Peyer's patch (tissue), 4 donors: ENCODE results near the gene GRIA3.

Source experiments
- POLR2A ChIP-seq, 2 donors: fragments of 450-650 bp; IDR thresholded peaks; one replicate each; pipeline ENCODE4 v1.5.1; 2017; ENCODE audit warnings: antibody characterized with exemption in 2 of 2, mild to moderate bottlenecking in 2 of 2, moderate library complexity in 2 of 2
- TF ChIP-seq, protein P1 (sequence below), 6 experiments: fragments of 450-650 bp in 4 of 6; fragments of 200-600 bp in 2 of 6; sonication (generic) in 1 of 6; IDR thresholded peaks; one replicate each; pipeline ENCODE4 v1.5.1; 2017 to 2019; ENCODE audit warnings: antibody characterized with exemption in 6 of 6, mild to moderate bottlenecking in 3 of 6, moderate library complexity in 1 of 6

DNA sequence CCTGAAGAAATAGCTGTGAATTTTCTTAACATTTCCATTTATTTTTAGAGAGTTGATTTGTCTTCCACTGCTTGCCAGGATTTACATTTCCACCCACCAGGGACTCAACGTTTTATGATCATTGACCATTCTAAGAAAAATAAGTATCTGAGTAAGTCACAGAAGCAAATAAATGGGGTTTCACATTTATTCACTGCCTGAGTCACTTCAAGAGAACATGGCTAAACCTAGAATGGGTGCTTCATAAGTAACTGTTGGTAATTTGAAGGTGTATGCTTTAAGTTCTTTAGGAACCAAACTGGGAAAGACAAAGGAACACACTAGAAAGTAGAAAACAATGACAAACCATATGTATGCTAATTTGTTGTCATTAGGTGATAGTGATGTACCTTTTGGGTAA is 43.2 kb upstream of the GRIA3 start:
- TF ChIP-seq, protein P1, sequence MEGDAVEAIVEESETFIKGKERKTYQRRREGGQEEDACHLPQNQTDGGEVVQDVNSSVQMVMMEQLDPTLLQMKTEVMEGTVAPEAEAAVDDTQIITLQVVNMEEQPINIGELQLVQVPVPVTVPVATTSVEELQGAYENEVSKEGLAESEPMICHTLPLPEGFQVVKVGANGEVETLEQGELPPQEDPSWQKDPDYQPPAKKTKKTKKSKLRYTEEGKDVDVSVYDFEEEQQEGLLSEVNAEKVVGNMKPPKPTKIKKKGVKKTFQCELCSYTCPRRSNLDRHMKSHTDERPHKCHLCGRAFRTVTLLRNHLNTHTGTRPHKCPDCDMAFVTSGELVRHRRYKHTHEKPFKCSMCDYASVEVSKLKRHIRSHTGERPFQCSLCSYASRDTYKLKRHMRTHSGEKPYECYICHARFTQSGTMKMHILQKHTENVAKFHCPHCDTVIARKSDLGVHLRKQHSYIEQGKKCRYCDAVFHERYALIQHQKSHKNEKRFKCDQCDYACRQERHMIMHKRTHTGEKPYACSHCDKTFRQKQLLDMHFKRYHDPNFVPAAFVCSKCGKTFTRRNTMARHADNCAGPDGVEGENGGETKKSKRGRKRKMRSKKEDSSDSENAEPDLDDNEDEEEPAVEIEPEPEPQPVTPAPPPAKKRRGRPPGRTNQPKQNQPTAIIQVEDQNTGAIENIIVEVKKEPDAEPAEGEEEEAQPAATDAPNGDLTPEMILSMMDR (IDR thresholded peaks at IDR 0.05) = no peak
- no peak for TF ChIP-seq POLR2A (IDR thresholded peaks at IDR 0.05)
